ENCODE results near the gene MYDGF. TPM values are rescaled to one million over a fixed set of nuclear protein-coding genes. Genes with fewer than 3 reads are reported as not detected.

Gene MYDGF
- total and polyA plus RNA-seq, 2 of the 13 experiments (the other 11 are each of a cell fraction or from before 2014, with no cell fraction given): 116 to 198 TPM

DNA sequence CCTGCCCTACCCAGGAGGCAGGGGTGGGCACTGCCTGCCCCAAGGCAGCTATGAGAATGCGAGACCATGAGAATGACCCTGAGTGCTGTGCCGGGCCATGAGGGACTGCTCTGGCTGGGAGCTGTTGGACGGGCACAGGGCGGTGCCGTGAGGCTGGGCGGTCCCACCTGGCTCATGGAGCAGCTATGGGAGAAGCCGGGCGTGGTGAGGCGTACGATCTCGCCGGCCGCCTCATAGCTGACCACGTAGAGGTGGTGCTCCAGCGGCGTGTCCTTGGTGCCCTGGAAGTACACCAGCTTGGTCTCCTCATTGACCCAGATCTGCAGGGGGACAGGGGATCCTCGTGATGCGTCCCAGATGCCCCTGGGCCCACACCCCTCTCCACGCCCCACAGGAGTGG lies 19.3 kb upstream of the MYDGF start:
- Histone ChIP-seq H3K4me3 (replicated peaks in 1 of 3; ENCODE audit: insufficient read depth in 1 of 3, low read depth in 2 of 3, low read length in 3 of 3) (no peak overlapping the region), H3K4me2 (ENCODE audit: low read depth, low read length) (no peak overlapping the region), H3K27me3 (ENCODE audit: control insufficient read depth in 1 of 2, insufficient read depth in 2 of 2, low read length in 2 of 2) (no peaks in the 10 kb centered on the region; a peak in 1 of 5 replicates), H3K36me3 (replicated peaks in 1 of 2; ENCODE audit: control insufficient read depth in 1 of 2, insufficient read depth in 2 of 2, low read length in 2 of 2) (peaks cover 22 to 52% of the 10 kb centered on the region in 2 experiments), H2AFZ (ENCODE audit: low read length) (no peak overlapping the region), H3K9ac (ENCODE audit: insufficient read depth, low read depth, low read length) (no peak overlapping the region), H3K79me2 (ENCODE audit: insufficient read depth, low read length) (no peaks in the 10 kb centered on the region), H3K27ac (ENCODE audit: extremely low read length, insufficient read depth, low read length) (no peak overlapping the region), H3K4me1 (ENCODE audit: insufficient read depth, low read length) (peaks cover 15% of the 10 kb centered on the region), H3K9me3 (ENCODE audit: low read length) (no peaks in the 10 kb centered on the region), H4K20me1 (ENCODE audit: insufficient read depth, low read length) (no peaks in the 10 kb centered on the region)
- TF ChIP-seq, protein P1, sequence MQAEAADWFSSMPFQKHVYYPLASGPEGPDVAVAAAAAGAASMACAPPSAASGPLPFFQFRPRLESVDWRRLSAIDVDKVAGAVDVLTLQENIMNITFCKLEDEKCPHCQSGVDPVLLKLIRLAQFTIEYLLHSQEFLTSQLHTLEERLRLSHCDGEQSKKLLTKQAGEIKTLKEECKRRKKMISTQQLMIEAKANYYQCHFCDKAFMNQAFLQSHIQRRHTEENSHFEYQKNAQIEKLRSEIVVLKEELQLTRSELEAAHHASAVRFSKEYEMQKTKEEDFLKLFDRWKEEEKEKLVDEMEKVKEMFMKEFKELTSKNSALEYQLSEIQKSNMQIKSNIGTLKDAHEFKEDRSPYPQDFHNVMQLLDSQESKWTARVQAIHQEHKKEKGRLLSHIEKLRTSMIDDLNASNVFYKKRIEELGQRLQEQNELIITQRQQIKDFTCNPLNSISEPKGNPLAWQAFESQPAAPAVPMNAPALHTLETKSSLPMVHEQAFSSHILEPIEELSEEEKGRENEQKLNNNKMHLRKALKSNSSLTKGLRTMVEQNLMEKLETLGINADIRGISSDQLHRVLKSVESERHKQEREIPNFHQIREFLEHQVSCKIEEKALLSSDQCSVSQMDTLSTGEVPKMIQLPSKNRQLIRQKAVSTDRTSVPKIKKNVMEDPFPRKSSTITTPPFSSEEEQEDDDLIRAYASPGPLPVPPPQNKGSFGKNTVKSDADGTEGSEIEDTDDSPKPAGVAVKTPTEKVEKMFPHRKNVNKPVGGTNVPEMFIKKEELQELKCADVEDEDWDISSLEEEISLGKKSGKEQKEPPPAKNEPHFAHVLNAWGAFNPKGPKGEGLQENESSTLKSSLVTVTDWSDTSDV (CRISPR knock-in tag; IDR thresholded peaks at IDR 0.05): no peak
- CTCF ChIA-PET (ENCODE audit: low intra/inter-chr PET ratio, low total read pairs): no interaction called here
- ATAC-seq (no peak), DNase-seq (ENCODE audit: low spot score) (no peak), FAIRE-seq (no peak)
- POLR2A ChIA-PET: no interaction called here
- in situ Hi-C loops (cut with HindIII; ENCODE audit: extremely low pct_ligation_motif_present, low pct_unique_long_range_greater_than_20kb): no loop called here
- BruUV-seq (replicated peaks): no TSS peak
- intact Hi-C loops (cut with micrococcal nuclease; ENCODE audit: unreplicated experiment): no loop called here
- 95% methylated on average over 13 of the region's 19 CpGs for WGBS (ENCODE audit: low lambda C conversion rate)

DNA sequence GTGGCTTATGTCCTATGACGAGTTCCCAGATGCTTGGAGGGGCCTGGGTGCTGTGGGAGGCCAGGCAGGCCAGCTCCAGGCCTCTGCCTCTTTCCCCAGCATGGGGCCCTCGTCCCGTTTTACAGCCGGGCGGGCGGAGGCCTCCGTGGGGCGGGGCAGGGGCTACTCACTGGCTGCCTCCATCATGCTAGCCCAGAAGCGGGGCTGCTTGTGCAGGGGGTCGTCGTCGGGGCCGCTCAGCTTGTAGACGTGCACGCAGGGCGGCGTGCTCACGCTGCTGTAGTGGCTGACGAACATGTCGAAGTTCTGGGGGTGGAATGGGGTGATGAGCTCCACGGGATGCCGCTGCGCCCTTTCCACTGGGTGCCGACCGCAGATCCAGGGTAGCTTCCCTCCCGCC lies 18.4 kb upstream of the MYDGF start:
- peaks cover 19 to 50% of the 10 kb centered on the region in 2 experiments; a peak in 4 of 5 replicates for H3K36me3 ChIP-seq (replicated peaks in 1 of 2; ENCODE audit: control insufficient read depth in 1 of 2, insufficient read depth in 2 of 2, low read length in 2 of 2)
- intact Hi-C loops (cut with micrococcal nuclease; ENCODE audit: unreplicated experiment) (no loop called here), in situ Hi-C loops (cut with HindIII; ENCODE audit: extremely low pct_ligation_motif_present, low pct_unique_long_range_greater_than_20kb) (no loop called here)
- H3K9me3 ChIP-seq (ENCODE audit: low read length): no peaks in the 10 kb centered on the region
- H3K4me2 ChIP-seq (ENCODE audit: low read depth, low read length): no peak overlapping the region
- 100% methylated on average over 10 of the region's 26 CpGs for WGBS (ENCODE audit: low lambda C conversion rate)
- H2AFZ ChIP-seq (ENCODE audit: low read length): no peak overlapping the region
- BruUV-seq (replicated peaks): no TSS peak
- H3K27me3 ChIP-seq (ENCODE audit: control insufficient read depth in 1 of 2, insufficient read depth in 2 of 2, low read length in 2 of 2): no peaks in the 10 kb centered on the region; a peak in 1 of 5 replicates
- H3K4me1 ChIP-seq (ENCODE audit: insufficient read depth, low read length): peaks cover 15% of the 10 kb centered on the region
- ChIA-PET CTCF (ENCODE audit: low intra/inter-chr PET ratio, low total read pairs) (no interaction called here), POLR2A (no interaction called here)
- FAIRE-seq (no peak), ATAC-seq (no peak), DNase-seq (ENCODE audit: low spot score) (no peak)
- no peaks in the 10 kb centered on the region for H3K79me2 ChIP-seq (ENCODE audit: insufficient read depth, low read length)
- H3K9ac ChIP-seq (ENCODE audit: insufficient read depth, low read depth, low read length): no peak overlapping the region
- H3K27ac ChIP-seq (ENCODE audit: extremely low read length, insufficient read depth, low read length): no peak overlapping the region
- no peak overlapping the region for H3K4me3 ChIP-seq (replicated peaks in 1 of 3; ENCODE audit: insufficient read depth in 1 of 3, low read depth in 2 of 3, low read length in 3 of 3)
- H4K20me1 ChIP-seq (ENCODE audit: insufficient read depth, low read length): no peaks in the 10 kb centered on the region
- no peak for TF ChIP-seq ERF (CRISPR knock-in tag; IDR thresholded peaks at IDR 0.05)
- TF ChIP-seq, protein P2, sequence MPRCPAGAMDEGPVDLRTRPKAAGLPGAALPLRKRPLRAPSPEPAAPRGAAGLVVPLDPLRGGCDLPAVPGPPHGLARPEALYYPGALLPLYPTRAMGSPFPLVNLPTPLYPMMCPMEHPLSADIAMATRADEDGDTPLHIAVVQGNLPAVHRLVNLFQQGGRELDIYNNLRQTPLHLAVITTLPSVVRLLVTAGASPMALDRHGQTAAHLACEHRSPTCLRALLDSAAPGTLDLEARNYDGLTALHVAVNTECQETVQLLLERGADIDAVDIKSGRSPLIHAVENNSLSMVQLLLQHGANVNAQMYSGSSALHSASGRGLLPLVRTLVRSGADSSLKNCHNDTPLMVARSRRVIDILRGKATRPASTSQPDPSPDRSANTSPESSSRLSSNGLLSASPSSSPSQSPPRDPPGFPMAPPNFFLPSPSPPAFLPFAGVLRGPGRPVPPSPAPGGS (CRISPR knock-in tag; IDR thresholded peaks at IDR 0.05): no peak
- TF ChIP-seq MXD4 (CRISPR knock-in tag; IDR thresholded peaks at IDR 0.05): no peak
- no peak for TF ChIP-seq KAT7 (CRISPR knock-in tag; IDR thresholded peaks at IDR 0.05; ENCODE audit: borderline replicate concordance)
- TF ChIP-seq, protein P3, sequence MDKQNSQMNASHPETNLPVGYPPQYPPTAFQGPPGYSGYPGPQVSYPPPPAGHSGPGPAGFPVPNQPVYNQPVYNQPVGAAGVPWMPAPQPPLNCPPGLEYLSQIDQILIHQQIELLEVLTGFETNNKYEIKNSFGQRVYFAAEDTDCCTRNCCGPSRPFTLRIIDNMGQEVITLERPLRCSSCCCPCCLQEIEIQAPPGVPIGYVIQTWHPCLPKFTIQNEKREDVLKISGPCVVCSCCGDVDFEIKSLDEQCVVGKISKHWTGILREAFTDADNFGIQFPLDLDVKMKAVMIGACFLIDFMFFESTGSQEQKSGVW (CRISPR knock-in tag; IDR thresholded peaks at IDR 0.05; ENCODE audit: borderline replicate concordance): no peak
- no peak for TF ChIP-seq EP300 (IDR thresholded peaks at IDR 0.05; ENCODE audit: low read depth in 2 of 2, low read length in 2 of 2)
- TF ChIP-seq EP300 (CRISPR knock-in tag; IDR thresholded peaks at IDR 0.05; ENCODE audit: borderline replicate concordance): no peak
- no peak for TF ChIP-seq HNRNPUL1 (IDR thresholded peaks at IDR 0.05; ENCODE audit: low read depth, low read length)

Data from HepG2 (cell line).